Heart left ventricle (tissue), 13 donors: ENCODE data around the gene GABARAP.
"Not testable (repeated sequence)": the region's sequence is repeated elsewhere in the genome, so short reads cannot be mapped to it uniquely, and the experiment has no call there.

ENCODE experiments used
- POLR2A ChIP-seq, 2 donors: fragments of 450-650 bp; IDR thresholded peaks; one replicate each; pipeline ENCODE4 v1.6.1; 2017; ENCODE audit warnings: antibody characterized with exemption in 2 of 2, mild to moderate bottlenecking in 2 of 2, moderate library complexity in 2 of 2
- TF ChIP-seq, protein P1 (sequence below), 12 donors: fragments of 200-600 bp; sonication (generic) in 4 of 12; IDR thresholded peaks; one replicate each; pipeline versions ENCODE4 v1.5.0 to v1.8.0; 2018 to 2022; ENCODE audit warnings: antibody characterized with exemption in 12 of 12, mild to moderate bottlenecking in 5 of 12
- donor health status: ischemic (EF 13 %, LVEDD 7.1; RV severe dilation, severe dysfunction).
- donor health status: DM: no; HTN: yes; CAD: no.
- donor health status: DM: no; HTN: no; CAD: no.
- donor health status: ischemic (EF 25% LVEDD 6.9; RV normal size, moderate dysfunction).
- donor health status: ischemic (EF 25% LVEDD 5.7; RV mildly dilated, moderate dysfunction).
- donor health status: ischemic (EF 35%, LVEDD 5.7; RV mildly dilated, moderate dysfunction).
- donor health status: nonischemic (EF 11% LVEDD 7.7; RV severe dilation, severe dysfunction).
- donor health status: DM: yes; HTN: yes; CAD: no.
- donor health status: PGD.
- donor health status: ischemic (EF 29% LVEDD 5.4; RV normal size, mild dysfunction).
- donor health status: nonischemic (EF 23%, LVEDD 6.1; RV moderate dilation, normal function).

DNA sequence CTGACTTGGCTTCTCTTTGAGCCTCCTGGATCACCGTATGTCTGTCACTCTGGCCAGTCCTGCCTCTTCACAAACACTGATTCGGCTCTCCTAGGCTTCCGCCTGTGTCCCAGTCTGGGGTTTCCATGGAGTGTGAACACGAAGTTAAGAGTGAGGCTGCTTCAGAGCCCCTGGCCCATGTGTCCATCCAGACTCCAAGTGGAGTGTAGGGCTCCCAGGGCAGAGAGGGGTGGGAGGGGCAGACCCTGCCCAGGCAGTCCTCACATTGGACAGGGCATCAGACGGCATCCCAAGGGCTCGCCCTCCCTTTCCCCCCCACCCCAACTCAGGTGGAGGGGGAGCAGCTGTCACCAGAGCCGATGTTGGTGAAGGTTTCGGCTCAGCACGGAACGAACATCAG lies 1.6 kb upstream of the GABARAP start:
- TF ChIP-seq, protein P1, sequence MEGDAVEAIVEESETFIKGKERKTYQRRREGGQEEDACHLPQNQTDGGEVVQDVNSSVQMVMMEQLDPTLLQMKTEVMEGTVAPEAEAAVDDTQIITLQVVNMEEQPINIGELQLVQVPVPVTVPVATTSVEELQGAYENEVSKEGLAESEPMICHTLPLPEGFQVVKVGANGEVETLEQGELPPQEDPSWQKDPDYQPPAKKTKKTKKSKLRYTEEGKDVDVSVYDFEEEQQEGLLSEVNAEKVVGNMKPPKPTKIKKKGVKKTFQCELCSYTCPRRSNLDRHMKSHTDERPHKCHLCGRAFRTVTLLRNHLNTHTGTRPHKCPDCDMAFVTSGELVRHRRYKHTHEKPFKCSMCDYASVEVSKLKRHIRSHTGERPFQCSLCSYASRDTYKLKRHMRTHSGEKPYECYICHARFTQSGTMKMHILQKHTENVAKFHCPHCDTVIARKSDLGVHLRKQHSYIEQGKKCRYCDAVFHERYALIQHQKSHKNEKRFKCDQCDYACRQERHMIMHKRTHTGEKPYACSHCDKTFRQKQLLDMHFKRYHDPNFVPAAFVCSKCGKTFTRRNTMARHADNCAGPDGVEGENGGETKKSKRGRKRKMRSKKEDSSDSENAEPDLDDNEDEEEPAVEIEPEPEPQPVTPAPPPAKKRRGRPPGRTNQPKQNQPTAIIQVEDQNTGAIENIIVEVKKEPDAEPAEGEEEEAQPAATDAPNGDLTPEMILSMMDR (IDR thresholded peaks at IDR 0.05), result not testable (repeated sequence)
- not testable (repeated sequence) for TF ChIP-seq POLR2A (IDR thresholded peaks at IDR 0.05)
